Esophagus mucosa (tissue), 1 donor: ENCODE data around the gene SLC22A3. TPM values are rescaled to one million over a fixed set of nuclear protein-coding genes. Genes with fewer than 3 reads are reported as not detected.
A peak's percentile ranks its signal among the peaks of the same experiment; 100 is the strongest.
"Not testable (repeated sequence)": the region's sequence is repeated elsewhere in the genome, so short reads cannot be mapped to it uniquely, and the experiment has no call there.

Experiments
- ATAC-seq: fragments of 200-7000 bp; cut with Tn5 transposase; one replicate; pipeline ENCODE4 v1.9.1; 2020
- total RNA-seq: library from RNA; stranded (reverse); gene quantifications from one replicate; pipeline ENCODE4 v1.2.4, GENCODE V29; 2023
- donor health status: DM: yes; HTN: yes; CAD: no.

The SLC22A3 gene
- total RNA-seq, 1 donor from 2014 or later: 8.0 TPM

DNA sequence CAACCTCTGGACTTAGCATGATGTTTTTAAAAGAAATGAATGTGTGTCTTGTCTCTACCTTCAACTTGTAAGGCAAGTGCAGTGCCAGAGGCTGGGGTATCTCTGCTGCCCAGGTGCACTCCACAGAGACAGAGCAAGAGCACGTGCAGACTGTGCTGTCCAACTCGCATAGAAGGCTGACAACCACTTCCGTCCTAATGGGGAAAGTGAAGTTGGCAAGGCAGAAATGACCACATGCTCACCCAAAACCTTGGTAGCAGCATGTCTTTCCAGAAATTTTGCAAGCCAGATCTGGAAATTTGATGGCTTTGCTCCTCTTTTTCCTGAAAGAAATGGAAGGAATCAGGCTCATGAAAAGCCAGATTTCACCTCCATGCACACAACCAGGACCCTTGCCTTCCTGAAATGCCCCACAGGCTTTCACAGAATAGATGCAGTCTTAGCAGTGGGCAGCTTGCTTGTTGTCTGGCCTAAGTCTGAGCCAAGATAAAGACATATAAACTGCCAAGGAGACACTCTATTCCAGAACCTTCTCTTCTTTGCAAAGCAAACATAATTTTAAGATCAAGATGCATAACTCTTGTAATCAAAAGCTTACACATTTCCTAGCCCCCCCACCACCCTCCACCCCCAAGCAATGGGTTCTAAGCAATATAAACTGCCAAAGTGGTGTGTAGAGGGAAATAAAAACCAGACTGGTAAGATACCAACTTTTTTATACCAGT is 26.8 kb downstream of the SLC22A3 start:
- ATAC-seq: no peak

DNA sequence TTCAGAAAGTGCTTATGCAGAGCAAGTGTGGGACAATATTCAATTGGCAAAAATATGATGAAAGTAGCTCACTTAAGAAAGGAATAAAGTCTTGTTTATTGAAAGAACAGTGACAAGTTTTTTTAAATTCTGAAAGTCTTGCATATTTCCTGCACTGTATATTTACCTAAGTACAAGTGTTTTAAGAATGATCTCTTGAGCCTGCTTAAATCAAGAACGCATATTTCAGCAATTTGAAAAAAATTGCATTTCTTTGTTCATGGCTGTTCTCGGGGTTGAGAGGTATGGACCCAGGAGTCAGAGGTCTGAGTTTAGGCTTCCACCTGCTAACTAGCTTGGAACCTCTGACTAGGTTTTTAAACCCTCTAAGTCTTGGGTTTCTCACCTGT is 27.4 kb downstream of the SLC22A3 start:
- no peak for ATAC-seq

DNA sequence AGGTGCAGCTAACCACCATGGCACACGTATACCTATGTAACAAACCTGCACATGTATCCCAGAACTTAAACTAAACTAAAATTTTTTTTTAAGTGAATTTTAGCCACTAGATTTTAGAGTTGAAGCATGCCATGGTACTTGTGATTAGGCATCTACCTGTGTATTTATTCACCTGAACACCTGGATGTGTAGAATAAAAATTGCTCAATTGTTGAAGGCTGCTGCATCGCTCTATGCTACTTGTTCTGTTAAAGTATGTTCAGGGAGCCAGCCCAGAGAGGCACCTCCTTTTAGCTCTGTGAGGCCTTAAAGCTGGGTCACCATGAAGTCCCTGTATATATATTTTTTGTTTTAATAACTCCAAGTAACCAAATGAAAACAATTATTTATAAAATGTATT is 28.3 kb downstream of the SLC22A3 start:
- ATAC-seq: no peak

DNA sequence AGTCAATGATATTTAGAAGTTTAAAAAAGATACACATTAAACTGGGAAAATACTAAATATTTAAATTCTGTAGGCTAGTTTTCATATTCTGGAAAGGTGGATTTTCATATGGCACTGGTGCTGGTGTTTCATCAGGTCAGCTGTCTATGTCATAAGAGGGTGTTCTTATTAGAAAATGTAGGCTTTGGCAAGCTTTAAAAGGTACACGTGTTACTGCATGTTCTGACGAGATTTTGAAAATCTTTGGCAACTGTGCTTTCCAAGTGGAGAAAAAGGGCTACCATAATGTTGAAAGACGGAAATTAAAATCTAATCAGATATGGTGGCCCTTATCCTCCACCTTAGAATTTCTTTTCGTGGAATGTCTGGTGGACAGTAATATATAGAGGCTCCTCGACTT is 30.0 kb downstream of the SLC22A3 start:
- ATAC-seq: peak; percentile 88

DNA sequence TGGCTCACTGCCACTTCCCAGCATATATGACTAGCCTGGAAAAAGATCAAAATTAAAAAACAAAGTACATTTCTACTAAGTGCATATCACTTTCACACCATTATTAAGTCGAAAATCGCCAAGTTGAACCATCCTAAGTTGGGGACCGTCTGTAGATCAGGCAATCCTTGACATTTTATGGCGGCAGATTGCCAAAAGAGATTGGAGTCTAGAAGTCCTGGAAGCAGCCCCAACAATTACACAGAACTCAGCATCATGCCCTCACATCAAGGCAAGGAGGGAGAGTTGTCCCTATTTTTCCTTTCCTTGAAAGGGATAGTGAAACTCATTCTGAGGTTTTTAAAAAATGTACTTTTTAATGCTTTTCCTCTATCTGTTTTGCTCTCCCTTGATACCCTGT is 30.7 kb downstream of the SLC22A3 start:
- no peak for ATAC-seq

DNA sequence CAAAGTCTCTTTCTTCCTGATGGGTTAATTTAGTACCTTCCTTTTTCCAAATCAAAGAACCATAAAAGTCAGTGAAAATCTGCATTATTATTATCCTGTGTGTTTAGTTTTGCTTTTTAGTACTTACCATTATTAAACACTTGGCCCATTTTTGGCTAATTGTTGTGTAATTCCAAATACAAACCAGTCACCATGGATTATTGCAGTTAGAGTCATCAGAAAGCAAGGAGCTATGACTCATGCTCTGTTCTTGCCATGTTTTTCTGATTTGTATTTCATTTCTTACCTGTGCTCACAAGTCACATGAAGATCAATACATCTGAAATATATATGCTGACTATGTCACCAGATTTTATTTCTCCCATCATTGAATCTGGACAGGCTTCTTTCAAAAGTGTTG is 31.3 kb downstream of the SLC22A3 start:
- peak; percentile 72 for ATAC-seq

DNA sequence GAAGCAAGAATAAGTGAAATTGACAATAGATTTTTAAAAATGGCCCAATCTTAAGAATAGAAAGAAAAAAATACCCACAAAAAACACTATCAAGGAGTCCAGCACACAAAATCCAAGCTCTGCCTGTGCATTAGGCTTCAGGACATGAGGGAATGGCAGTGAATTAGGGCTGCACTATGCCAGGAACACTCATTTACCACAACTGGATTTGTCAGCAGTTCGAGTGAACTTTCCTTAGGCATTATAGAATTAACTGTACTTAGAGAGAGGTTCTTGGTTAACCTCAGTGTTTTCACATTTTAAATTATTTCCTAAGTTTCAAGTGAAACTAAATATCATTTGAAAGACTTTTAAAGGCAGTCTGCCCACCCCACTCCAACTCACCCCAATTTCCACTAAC is 34.8 kb downstream of the SLC22A3 start:
- no peak for ATAC-seq

DNA sequence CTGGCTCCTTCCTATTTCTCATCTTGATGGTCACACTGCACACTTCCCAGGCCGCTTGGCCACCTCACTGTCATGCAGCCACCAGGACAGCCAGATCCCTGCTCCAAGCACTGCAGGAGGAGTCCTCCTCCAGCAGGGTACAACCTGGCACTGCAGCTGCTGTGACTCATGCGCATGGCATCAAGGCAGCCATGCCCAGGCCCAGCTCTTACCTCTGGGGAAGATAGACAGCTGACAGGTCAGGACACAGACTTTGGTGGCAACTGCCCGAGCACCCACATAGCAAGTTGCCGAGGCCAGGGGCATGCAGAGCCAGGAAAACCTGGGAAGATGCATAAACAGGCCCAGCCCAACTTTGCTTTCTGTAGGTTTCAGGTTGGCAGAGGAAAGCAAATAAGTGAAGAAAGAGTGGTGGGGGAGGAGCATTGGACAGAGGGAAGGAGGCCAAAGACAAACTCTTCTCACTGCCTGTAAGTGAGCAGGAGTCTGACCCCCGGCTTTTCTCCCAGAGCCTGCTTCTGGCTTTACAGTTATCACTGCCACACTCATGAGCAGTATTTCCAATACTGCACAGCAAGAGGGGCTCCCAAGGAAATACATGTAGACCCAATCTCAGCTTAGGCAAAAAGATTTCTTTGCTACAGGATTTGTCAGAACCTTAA is 38.8 kb downstream of the SLC22A3 start:
- peak; percentile 93 for ATAC-seq

DNA sequence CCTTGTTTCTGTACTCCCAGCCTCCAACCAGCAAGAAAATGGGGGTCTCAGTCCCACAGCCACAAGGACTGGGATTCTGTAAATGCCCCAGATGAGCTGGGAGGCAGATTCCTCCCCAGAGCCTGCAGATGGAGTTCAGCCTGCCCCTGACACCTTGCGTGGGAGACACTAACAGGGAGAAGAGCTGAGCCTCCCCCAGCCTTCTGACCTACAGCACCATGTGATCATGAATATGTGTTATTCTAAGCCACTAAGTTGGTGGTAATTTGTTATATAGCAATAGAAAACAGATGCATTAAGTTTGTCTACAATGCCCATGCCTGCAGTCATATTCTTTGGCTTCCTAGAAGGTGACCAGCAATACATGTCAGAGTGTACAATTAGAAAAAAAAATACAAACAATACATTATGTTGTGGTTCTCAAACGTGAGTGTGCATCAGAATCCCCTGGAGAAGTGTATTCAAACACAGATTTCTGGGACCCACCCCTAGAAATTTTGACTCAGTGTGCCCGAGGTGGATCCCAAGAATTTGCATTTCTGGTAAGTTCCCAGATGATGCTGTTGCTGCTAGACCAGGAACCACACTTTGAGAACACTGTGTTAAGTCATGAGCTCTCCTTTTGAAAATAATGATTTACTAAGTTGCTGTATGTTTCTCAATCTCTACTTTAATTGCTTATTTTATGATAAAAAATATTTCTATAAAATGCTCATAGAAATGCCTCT is 39.9 kb downstream of the SLC22A3 start:
- ATAC-seq: no peak

DNA sequence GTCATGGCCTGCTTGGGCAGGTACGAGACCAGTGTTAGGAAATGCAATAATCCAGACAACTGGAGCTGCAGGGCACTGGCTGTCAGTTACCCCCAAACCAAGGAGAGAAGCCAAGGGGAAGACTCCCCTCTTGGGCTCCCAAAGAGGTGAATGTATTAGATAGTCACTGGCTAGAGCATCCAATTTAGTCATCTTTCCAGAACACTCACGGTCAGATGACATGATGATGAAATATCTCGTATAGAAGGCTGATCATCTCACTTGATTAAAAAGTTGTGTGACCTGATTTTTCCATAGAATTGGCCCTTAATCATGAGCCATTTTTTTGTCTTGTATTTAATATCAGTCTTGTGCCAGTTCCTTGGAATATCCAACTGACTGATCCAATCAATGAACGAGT is 40.7 kb downstream of the SLC22A3 start:
- ATAC-seq: peak; percentile 56

DNA sequence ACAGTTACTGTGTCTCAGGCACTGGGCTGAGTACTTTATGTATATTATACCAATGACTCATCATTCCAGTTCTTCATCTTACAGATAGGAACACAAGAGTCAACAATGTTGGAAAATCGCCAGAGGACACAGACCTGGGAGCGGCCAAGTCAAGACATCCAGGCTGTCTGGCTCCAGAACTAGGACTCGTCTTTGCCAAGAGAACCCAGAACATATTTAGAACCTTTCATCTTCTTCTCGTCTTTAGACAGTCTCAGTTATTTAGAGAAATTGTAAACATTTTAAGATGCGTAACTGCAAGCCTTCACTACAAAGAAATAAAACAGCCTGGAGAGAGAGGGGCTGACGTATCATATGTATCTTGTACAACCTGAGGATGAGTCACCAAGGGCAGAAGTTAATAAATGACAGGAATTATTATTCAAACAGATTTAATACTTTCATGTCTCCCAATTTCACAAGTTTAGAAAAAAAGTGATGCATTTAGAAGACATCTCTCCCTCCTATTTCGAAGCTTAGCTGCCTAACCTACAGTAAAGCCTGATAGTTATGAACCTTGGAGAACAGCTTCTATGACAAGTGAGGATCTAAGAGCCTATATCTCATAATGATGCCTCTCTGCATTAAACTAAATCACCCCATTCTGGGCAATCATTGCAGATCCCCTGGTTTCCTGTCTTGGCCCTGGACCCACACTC is 43.4 kb downstream of the SLC22A3 start:
- ATAC-seq: peak; percentile 73

DNA sequence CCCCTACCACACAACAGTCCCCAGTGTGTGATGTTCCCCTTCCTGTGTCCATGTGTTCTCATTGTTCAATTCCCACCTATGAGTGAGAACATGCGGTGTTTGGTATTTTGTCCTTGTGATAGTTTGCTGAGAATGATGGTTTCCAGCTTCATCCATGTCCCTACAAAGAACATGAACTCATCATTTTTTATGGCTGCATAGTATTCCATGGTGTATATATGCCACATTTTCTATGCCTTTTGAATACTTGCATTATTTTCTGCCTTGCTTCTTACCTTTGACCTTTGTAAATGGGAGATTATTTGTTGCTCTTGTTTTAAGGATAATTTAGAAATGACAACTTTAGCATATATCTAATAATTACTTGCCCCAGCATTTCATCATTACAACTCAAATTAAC is 45.3 kb downstream of the SLC22A3 start:
- ATAC-seq: not testable (repeated sequence)

DNA sequence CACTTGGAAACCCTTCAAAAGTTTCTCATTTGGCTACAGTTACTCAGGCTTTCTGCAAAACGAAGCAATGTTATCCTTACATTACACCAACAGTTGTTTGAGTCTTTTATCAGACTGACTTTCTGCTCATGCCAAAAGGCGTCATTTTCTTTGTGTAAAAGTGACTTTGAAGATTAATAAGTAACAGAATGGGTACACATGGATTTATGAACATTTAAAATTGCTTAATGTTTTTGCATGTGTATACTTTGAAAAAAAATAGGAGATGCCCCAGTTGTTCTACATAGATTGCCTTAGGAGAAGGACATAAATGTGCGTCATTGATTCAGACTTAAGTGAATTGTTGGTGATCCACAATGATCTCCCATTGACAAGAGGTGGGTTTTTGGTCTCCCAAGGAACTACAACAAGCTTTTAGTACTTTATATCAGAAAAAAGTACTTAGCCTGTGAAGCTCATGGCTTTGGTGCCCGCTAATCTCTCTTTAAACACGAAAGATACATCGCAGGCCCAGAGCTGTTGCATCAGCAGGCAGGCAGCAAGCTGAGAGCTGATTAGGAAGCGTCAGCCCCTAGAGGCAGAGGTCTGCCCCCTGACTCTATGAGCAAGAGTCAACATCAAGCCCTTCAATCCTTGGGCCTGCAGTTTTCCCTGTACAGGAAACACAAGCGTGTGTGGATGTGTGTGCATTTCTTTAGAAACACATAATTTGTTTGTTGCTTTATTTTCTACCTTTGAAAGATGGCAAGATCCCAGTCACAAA is 45.9 kb downstream of the SLC22A3 start:
- no peak for ATAC-seq

DNA sequence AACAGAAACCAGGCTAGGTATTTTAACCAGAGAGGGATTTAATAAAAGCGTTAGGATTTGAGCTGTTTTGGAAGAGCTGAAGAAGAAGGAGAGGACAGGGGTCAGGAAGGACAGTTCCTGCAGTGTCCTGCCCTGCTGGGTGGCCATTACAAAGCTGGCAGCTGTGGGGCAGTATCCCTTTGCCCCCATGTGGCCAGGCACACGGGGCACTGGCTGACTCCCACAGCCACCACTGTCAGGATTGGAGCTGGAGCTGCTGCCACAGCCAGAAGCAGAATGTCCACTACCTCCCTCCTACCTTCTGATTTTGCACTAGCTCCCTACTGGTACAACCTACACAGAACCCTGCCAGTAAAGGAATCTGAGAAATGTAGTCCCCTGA is 46.5 kb downstream of the SLC22A3 start:
- no peak for ATAC-seq

DNA sequence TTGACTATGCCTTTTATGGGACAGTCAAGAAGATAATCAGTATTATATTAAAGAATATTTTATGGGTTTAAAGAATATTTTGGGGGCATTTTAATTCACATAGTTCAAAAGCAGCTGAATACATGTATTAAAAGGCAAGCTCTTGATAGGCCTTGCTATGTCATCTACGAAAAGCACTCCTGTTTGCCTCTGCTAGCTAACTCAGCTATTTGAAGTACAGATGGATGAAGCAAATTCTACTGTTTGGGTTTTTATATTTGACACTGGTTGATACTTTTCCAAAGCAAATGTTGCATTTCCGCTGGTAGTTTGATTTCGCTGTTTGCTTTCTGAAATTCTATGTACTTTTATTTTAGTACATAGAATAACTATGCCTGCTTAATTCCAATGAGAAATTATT is 47.0 kb downstream of the SLC22A3 start:
- ATAC-seq: no peak

DNA sequence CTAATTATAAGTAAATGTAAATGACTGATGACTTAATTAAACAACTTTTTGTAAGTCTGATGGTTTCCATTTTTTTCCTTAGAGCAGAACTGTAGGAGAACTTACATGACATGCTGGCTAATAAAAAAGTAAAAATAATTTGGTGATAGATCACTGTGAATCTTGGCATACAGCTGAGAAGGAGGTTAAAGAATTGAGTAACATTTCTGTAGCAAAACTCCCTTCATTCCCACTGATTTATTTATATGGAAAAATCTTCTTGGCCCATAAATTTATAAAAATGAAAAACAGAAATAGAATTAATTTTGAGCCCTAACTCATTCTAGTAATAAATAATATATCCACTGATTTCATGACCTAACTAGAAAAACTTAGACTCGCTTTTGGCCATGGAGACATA is 48.1 kb downstream of the SLC22A3 start:
- no peak for ATAC-seq

DNA sequence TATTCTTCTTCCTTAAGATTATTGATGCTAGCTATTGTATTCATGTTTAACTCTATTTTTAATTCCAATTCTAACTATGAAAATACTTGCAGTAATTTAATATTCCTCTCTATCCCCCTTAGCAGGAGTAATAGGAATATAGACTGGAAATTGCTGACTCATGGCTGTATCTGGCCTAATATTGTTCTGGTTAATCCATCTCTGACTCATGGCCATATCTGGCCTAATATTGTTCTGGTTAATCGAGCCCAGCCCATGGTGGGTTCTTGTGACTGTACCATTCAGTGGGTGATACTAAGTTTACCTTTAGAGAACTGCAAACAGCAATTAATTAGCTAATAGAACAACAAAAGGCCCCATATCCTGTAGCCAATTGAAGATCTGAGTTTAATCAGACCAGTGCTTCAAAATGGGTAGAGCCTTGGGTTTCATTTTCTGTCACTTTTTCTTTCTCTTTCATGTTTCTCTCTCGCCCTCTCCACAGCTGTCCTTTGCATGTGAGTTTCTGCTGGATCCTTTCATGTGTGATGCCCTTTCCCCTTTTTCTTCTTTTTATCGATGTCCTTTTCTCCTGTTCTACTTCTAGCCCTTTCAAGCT is 50.6 kb downstream of the SLC22A3 start:
- ATAC-seq: peak; percentile 88

DNA sequence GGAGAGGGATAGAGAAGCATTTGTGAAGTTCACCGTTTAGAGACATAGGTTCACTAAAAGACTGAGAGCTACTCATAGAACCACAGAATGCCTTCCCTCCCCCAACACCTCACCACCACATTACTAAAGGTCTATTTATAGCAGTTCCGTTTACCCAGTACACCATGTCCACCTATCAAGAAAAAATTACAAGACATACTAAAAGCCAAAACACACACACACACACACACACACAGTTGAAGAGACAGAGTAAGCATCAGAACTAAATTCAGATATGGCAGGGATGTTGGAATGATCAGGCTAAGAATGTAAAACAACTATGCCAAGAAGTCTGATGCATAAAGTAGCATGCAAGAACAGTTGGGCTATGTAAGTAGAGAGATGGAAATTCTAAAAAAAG is 52.3 kb downstream of the SLC22A3 start:
- no peak for ATAC-seq

DNA sequence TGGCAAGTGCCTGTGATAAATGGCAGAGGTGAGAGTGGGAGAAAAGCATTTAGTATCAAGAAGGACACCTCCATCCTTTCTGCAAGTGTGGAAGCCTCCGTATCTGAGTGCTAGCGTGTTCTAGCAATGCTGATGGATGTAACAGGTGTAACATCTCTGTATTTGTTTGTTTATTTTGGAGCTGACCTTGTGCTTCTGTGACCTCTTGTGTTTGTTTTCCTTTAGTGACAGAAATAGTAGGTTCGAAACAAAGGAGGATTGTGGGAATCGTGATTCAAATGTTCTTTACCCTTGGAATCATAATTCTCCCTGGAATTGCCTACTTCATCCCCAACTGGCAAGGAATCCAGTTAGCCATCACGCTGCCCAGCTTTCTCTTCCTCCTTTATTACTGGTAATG is 60.4 kb downstream of the SLC22A3 start:
- ATAC-seq: no peak

DNA sequence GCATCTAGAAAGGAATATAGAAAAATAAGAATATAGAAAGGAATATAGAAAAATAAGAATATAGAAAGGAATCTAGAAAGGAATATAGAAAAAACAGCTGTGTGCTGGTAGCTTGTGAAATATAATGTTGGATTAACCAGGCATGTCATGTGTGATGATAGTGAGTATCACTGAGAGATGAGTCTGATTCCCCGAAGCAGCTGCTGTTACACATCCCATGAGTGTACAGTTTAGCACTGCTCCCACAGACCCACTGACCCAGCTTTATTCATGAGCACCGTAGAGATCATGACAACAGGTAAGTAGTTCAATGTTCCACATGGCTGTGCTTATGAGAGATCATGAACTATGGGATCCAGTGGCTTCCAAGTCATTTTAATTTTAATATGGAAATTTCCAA is 64.8 kb downstream of the SLC22A3 start:
- ATAC-seq: no peak

DNA sequence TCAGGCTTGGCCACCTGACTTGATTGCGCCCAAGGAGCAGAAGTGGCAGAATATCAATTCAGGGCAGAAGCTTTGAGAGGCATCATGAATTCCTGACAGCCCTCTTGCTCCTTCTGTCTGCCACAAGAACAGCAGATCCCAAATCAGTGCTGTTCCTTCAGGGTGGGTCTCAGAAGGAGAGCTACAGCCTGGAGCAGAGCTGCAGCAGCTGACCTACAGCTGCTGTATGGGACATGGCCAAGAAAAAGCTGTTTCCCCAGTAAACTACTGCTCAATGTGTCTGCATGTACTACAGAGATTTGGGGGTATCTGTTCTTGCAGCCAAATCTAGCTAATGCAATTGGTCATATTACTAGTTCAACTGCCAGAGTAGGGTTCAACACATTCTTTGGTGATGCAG is 69.0 kb downstream of the SLC22A3 start:
- ATAC-seq: no peak

DNA sequence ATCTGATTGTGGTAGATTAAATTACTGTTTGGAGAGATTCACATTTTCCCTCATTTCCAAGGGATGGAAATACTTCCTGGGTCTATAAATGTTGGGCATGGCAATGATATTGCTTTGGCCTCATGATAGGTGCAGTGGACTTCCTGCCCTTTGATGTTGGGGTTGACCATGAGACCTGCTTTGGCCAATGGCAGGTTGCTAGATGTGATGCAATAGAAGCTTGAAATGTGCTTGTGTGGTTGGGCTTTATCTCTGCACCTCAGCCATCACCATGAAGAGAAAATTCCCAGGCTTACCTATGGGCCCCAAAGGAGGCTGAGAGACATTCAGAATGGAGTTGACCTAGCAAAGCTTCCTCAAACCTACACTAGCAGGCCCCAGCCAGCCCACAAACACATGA is 69.4 kb downstream of the SLC22A3 start:
- ATAC-seq: no peak
